Pons (tissue), 1 donor: ENCODE data around the gene TNIK.

Experiments used
- DNase-seq: peaks from one replicate; pipeline ENCODE4 v3.0.0-alpha.2; 2016; ENCODE audit warnings: low spot score

Gene TNIK

GRCh38 chr3:171028025-171028778 lies 432.0 kb downstream of the TNIK start:
- DNase-seq = peak; percentile 15

GRCh38 chr3:171026597-171027293 lies 433.5 kb downstream of the TNIK start, which contains the start of gene SLC2A2:
SLC2A2 (minus strand) TSS chr3:171026720; CDS start chr3:171026670, 50 bp downstream.
- no peak for DNase-seq

GRCh38 chr3:171023566-171023965 lies 436.6 kb downstream of the TNIK start:
- DNase-seq = no peak

GRCh38 chr3:171021377-171021776 lies 438.8 kb downstream of the TNIK start:
- DNase-seq = no peak

GRCh38 chr3:171018156-171018935 lies 441.9 kb downstream of the TNIK start:
- DNase-seq = no peak

- no peak for DNase-seq
Observed at GRCh38 chr3:171013822-171014748, 446.1 kb downstream of the TNIK start.

DNA sequence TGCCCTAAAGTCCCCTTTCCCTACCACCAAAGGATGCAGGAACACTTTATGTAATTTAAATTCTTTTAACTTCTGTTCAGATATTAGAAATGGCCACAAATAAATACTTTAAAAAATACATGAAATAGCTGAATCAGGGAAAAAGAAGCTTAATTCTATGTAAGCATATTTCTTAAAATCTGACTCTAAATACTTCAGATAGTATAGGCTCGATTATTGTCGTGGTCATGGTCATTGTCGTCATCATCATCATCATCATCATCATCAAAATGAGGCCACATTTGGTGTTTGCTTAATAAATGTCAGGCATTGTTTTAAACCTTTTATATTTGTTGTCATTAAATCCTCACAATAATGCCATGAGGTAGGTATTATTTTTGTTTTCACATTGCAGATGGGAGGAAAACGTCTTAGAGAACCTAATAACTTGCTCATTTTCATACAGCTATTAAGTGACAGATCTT lies 448.3 kb downstream of the TNIK start:
- DNase-seq = no peak
